GM18909 (cell line): Measurements from ENCODE around the gene NACC1.

Experiments
- ATAC-seq: cut with Tn5 transposase; IDR thresholded peaks from one replicate; pipeline ENCODE4 v1.9.1; 2021; ENCODE audit warnings: mild to moderate bottlenecking; ENCODE audit not compliant: unreplicated experiment, poor library complexity

NACC1 gene

GRCh38 chr19:13187419-13187818, 69.4 kb downstream of the NACC1 start:
- no peak for ATAC-seq

- ATAC-seq: no peak
Measured at GRCh38 chr19:13189600-13189999, 71.5 kb downstream of the NACC1 start.
